GM12873 (cell line): Measurements from ENCODE around the gene SUN5.

ENCODE experiments used
- CTCF ChIP-seq: IDR thresholded peaks from 2 replicates; pipeline ENCODE4 v1.5.1; 2012; ENCODE audit warnings: low read depth, mild to moderate bottlenecking, moderate library complexity, low read length, control low read depth; ENCODE audit not compliant: insufficient read depth; ENCODE audit errors: missing control alignments

Gene SUN5

GRCh38 chr20:32991383-32991782, 12.8 kb downstream of the SUN5 start:
- TF ChIP-seq CTCF, result no peak

GRCh38 chr20:32990426-32990825, 13.8 kb downstream of the SUN5 start:
- no peak for TF ChIP-seq CTCF

GRCh38 chr20:32989507-32990283, 14.5 kb downstream of the SUN5 start:
- TF ChIP-seq CTCF, result no peak

GRCh38 chr20:32988008-32988407, 16.2 kb downstream of the SUN5 start:
- TF ChIP-seq CTCF, result no peak

- TF ChIP-seq CTCF, result no peak
These were observed 17.0 kb downstream of the SUN5 start for GRCh38 chr20:32987044-32987825.

- TF ChIP-seq CTCF, result no peak
These were observed 17.8 kb downstream of the SUN5 start for GRCh38 chr20:32986331-32986966.

- TF ChIP-seq CTCF, result no peak
These were observed 18.6 kb downstream of the SUN5 start for GRCh38 chr20:32985596-32985995.
